Upper lobe of left lung (tissue), 4 donors: ENCODE data around the gene ACYP1.

Experiments used
- POLR2A ChIP-seq, 4 donors: fragments of 450-650 bp; IDR thresholded peaks; one replicate each; pipeline ENCODE4 v1.5.1; 2016 to 2017; ENCODE audit warnings: antibody characterized with exemption in 4 of 4, mild to moderate bottlenecking in 2 of 4
- TF ChIP-seq, protein P1 (sequence below), 6 experiments: fragments of 450-650 bp in 4 of 6; fragments of 200-600 bp in 2 of 6; sonication (generic) in 2 of 6; IDR thresholded peaks; one replicate each; pipeline ENCODE4 v1.5.1; 2016 to 2019; ENCODE audit warnings: antibody characterized with exemption in 6 of 6

DNA sequence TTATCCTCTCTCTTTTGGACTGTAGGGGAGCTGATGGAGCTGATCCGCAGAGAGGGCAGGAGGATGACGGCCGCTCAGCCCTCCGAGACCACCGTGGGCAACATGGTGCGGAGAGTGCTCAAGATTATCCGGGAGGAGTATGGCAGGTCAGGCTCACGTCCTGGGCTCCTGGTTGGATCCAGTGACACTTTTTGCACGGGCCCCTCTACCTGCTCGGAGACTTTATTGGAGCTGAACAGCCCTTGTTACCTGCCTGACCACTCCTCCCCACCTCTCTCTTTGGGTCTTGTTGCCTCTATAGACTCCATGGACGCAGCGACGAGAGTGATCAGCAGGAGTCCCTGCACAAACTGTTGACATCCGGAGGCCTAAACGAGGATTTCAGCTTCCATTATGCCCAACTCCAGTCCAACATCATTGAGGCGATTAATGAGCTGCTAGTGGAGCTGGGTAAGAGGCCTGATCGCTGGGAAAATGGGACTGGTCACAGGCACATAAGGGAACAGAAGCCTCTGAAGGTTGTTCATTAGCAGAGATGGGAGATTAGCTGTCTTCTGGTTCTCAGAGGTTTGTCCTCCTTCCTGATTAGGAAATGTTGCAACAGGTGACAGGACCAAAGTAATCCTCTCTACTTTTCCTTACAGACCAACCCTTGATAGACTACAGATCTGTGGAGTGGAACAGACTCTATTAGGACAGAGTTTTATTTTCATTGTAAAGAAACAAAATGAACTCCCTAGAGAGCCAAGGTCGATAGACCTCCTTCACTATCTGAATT lies 60.4 kb downstream of the ACYP1 start:
- TF ChIP-seq, protein P1, sequence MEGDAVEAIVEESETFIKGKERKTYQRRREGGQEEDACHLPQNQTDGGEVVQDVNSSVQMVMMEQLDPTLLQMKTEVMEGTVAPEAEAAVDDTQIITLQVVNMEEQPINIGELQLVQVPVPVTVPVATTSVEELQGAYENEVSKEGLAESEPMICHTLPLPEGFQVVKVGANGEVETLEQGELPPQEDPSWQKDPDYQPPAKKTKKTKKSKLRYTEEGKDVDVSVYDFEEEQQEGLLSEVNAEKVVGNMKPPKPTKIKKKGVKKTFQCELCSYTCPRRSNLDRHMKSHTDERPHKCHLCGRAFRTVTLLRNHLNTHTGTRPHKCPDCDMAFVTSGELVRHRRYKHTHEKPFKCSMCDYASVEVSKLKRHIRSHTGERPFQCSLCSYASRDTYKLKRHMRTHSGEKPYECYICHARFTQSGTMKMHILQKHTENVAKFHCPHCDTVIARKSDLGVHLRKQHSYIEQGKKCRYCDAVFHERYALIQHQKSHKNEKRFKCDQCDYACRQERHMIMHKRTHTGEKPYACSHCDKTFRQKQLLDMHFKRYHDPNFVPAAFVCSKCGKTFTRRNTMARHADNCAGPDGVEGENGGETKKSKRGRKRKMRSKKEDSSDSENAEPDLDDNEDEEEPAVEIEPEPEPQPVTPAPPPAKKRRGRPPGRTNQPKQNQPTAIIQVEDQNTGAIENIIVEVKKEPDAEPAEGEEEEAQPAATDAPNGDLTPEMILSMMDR (IDR thresholded peaks at IDR 0.05): no peak
- no peak for TF ChIP-seq POLR2A (IDR thresholded peaks at IDR 0.05)
